Hematopoietic multipotent progenitor cell treated with erythropoietin and hydrocortisone succinate and interleukin-3 and kit ligand, for 8 days (in vitro differentiated cells): Measurements from ENCODE around the gene SLC39A1.
"Not testable (repeated sequence)": the region's sequence is repeated elsewhere in the genome, so short reads cannot be mapped to it uniquely, and the experiment has no call there.

Experiments
- DNase-seq: peaks from one replicate; pipeline ENCODE4 v3.0.0-alpha.2; 2015

The SLC39A1 gene

GRCh38 chr1:153928245-153928644 lies 35.1 kb downstream of the SLC39A1 start:
- no peak for DNase-seq

- no peak for DNase-seq
Observed at GRCh38 chr1:153926405-153926804, 36.9 kb downstream of the SLC39A1 start.

GRCh38 chr1:153922972-153923925 lies 40.1 kb downstream of the SLC39A1 start, which contains the start of gene GATAD2B:
Gene GATAD2B (minus strand): TSS chr1:153922972. CDS start chr1:153828347, 94,625 bp downstream.
- DNase-seq: peak; percentile 100

- DNase-seq: peak; percentile 69
Observed at GRCh38 chr1:153922076-153922971, 41.0 kb downstream of the SLC39A1 start.

GRCh38 chr1:153921803-153922075 lies 41.6 kb downstream of the SLC39A1 start:
- DNase-seq: peak; percentile 12

GRCh38 chr1:153921080-153921802 lies 42.1 kb downstream of the SLC39A1 start:
- peak; percentile 11 for DNase-seq

GRCh38 chr1:153919876-153920852 lies 43.2 kb downstream of the SLC39A1 start:
- DNase-seq: peak; percentile 61

GRCh38 chr1:153916297-153916696 lies 47.0 kb downstream of the SLC39A1 start:
- DNase-seq: no peak

GRCh38 chr1:153912349-153912748 lies 51.0 kb downstream of the SLC39A1 start:
- DNase-seq: no peak

GRCh38 chr1:153910560-153910959 lies 52.8 kb downstream of the SLC39A1 start:
- DNase-seq: not testable (repeated sequence)
